Measurements from ENCODE around the gene IL22RA2.

IL22RA2 gene

DNA sequence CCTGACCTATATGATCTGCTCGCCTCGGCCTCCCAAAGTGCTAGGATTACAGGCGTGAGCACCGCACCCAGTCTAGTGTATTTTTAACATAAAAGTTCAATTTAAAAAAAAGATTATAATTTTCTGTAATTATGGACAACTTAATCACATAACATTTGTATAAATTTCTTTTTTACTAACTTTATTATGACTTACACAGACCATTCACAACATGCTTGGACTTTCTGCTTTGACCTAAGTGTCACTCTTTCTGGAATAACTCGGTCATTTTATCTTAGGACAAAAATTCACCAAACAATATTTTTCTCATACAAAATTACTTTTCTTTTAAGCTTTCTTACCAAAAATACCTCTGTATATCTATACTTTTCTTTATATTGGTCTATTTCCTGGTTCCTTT, 15.4 kb upstream of the IL22RA2 start:
- no peak for DNase-seq (ENCODE audit: low spot score)
- TF ChIP-seq, protein P1, sequence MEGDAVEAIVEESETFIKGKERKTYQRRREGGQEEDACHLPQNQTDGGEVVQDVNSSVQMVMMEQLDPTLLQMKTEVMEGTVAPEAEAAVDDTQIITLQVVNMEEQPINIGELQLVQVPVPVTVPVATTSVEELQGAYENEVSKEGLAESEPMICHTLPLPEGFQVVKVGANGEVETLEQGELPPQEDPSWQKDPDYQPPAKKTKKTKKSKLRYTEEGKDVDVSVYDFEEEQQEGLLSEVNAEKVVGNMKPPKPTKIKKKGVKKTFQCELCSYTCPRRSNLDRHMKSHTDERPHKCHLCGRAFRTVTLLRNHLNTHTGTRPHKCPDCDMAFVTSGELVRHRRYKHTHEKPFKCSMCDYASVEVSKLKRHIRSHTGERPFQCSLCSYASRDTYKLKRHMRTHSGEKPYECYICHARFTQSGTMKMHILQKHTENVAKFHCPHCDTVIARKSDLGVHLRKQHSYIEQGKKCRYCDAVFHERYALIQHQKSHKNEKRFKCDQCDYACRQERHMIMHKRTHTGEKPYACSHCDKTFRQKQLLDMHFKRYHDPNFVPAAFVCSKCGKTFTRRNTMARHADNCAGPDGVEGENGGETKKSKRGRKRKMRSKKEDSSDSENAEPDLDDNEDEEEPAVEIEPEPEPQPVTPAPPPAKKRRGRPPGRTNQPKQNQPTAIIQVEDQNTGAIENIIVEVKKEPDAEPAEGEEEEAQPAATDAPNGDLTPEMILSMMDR (IDR thresholded peaks at IDR 0.05) = no peak

DNA sequence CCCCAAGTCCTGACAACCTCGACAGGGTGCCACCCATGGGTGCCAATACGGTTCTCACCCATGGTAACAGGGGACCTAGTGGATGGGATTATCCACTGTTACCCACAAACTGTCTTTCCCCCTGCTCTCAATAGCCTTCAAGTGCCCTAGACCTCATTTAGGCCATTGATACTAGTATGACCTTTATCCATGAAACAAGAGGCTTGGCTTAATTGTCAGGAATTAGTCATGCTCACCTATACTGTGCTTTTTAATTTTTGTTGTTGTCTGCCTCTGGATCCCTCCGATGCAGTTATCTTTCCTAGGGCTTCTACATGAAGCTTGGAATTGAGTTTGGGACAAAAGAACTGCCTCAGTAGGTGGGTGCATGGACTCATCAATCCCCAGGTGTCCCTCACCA, 11.8 kb upstream of the IL22RA2 start:
- Histone ChIP-seq H3K4me3 (no peak overlapping the region), H3K27ac (no peak overlapping the region)
- DNase-seq (ENCODE audit: low spot score) = no peak
- TF ChIP-seq, protein P1 (IDR thresholded peaks at IDR 0.05) = no peak

More for the DNA sequence above, 15.4 kb upstream of the IL22RA2 start:
- no peak overlapping the region for H3K27ac ChIP-seq
- H3K4me3 ChIP-seq = no peak overlapping the region

DNA sequence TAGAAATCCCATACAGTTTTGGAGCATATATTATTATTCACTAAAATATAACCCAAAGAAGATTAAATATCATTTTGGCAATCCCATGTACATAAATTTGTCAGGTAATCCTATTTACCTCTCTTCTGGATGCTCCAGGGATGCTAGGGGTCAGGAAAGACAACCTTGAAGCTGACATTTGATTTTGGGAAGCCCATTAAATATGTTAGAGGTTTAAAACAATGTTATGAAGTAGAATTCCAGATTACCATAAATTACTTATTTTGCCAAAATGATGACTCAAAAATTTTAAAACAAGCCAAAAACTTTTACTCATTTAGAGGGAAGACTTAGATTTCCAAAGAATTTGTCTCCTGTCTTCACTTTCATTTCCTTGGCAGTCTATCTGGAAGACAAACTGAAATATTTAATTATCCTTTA, 9.2 kb upstream of the IL22RA2 start:
- TF ChIP-seq, protein P1 (IDR thresholded peaks at IDR 0.05) = no peak
- no peak for DNase-seq (ENCODE audit: low spot score)
- H3K27ac ChIP-seq = no peak overlapping the region
- H3K4me3 ChIP-seq = no peak overlapping the region

DNA sequence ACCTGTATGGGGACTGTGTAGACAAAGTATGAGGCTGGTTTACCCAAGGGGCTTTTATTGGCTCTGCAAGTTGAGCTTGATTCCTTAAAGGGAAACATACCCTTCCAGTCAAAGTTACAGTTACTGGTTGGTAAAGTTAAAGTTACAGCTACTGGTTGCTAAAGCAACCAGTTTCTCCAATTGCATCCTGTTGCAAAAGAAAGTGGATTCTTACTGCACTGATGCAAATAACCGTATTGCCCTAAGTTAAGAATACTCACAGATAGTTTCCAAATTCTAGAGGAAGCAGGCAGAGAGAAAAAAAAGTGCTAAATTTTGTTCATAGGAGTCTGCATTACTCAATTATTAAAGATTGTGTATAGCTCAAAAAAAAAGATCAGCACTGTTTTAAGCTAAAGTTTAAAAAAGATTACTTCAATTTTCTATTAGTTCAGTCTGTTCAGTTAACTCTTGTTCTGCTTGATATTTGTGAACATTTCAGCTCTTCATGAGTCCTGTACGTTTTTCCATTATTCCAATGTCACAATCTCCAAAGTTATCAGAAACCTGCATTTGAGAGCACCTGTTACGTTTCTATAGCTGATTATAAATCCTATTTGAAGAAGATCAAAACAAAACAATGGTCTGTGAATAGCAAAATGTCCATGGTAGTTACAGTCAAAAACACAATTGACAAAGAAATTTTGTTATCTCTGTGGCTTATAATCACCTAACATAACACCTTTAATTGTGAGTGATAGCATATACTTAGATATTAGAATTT, 8.6 kb upstream of the IL22RA2 start:
- Histone ChIP-seq H3K4me3 (no peak overlapping the region), H3K27ac (no peak overlapping the region)
- TF ChIP-seq, protein P1 (IDR thresholded peaks at IDR 0.05) = no peak
- DNase-seq (ENCODE audit: low spot score) = no peak

DNA sequence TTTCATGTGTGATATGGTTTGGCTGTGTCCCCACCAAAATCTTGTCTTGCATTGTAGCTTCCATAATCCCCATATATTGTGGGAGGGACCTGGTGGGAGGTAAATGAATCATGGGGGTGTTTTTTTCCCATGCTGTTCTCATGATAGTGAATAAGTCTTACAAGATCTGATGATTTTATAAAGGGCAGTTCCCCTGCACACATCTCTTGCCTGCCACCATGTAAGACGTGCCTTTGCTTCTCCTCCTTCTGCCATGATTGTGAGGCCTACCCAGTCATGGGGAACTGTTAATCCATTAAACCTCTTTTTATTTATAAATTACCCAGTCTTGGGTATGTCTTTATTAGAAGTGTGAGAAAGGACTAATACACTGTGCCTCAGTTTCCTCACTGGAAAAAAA, 4.2 kb upstream of the IL22RA2 start:
- TF ChIP-seq, protein P1 (IDR thresholded peaks at IDR 0.05) = no peak
- Histone ChIP-seq H3K27ac (no peak overlapping the region), H3K4me3 (no peak overlapping the region)
- no peak for DNase-seq (ENCODE audit: low spot score)

DNA sequence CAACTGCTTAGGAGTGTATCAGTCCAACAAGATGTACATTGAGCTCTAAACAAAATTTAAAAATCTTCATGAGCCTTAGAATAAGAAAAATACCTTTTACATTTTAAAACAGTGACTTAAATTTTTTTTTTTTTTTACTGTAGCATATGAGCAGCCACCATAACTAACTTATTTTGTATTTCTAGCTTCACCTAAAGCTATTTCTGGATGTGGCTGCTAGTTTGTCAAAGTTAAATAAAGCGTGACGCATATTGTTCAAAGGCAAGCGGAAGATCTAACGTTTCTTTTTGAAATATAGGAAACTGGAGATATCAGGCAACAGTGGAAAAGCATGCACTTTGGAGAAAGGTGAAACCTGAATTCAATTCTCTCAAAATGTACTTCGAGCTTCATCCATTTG, 3.3 kb upstream of the IL22RA2 start:
- Histone ChIP-seq H3K27ac (no peak overlapping the region), H3K4me3 (no peak overlapping the region)
- TF ChIP-seq, protein P1 (IDR thresholded peaks at IDR 0.05) = no peak
- no peak for DNase-seq (ENCODE audit: low spot score)

DNA sequence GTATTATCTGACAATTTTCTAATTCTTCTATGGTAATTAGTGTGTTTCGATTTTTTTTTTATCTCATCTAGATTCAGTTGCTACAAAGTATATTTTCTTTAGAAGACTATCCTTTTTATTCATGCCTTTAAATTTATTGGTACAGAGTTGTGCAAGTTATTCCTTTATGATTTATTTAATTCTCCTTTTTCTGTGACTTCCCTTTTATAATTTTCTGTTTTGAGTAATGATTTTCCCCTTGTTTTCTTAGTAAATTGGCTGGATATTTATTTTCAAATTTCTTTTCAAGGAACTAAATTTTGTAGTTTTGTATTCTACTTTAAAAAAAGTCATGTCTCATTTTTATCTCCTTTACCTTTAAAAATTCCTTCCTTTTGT, 2.4 kb upstream of the IL22RA2 start:
- TF ChIP-seq, protein P1 (IDR thresholded peaks at IDR 0.05) = no peak
- Histone ChIP-seq H3K27ac (no peak overlapping the region), H3K4me3 (no peak overlapping the region)
- no peak for DNase-seq (ENCODE audit: low spot score)

All from coronary artery (tissue), 2 donors.